Inflammatory macrophage treated with lipopolysaccharide for 4 hours (primary cell): Measurements from ENCODE around the gene ATP5IF1.

ENCODE experiments used
- DNase-seq: peaks from one replicate; pipeline ENCODE4 v3.0.0-alpha.2; 2020

The ATP5IF1 gene

GRCh38 chr1:28267633-28268032, 31.7 kb downstream of the ATP5IF1 start:
- DNase-seq = no peak

DNA sequence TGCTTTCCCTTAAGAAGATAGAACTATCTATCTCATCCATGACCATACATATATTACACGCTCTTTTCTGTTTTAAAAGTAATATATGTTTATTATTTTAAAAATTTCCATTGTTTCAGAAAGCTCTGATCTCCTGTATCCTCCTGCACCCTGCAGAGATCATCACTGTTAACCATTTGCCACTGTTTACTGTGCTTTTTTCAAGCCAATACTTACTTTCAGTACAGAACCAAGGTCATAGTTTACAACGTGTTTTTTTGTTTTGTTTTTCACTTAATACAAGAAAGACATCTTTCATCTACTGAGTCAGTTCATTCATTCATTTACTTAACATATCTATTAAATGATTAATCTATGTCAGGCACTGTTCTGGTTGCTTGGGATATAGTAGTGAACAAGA, 33.6 kb downstream of the ATP5IF1 start:
- DNase-seq = no peak

DNA sequence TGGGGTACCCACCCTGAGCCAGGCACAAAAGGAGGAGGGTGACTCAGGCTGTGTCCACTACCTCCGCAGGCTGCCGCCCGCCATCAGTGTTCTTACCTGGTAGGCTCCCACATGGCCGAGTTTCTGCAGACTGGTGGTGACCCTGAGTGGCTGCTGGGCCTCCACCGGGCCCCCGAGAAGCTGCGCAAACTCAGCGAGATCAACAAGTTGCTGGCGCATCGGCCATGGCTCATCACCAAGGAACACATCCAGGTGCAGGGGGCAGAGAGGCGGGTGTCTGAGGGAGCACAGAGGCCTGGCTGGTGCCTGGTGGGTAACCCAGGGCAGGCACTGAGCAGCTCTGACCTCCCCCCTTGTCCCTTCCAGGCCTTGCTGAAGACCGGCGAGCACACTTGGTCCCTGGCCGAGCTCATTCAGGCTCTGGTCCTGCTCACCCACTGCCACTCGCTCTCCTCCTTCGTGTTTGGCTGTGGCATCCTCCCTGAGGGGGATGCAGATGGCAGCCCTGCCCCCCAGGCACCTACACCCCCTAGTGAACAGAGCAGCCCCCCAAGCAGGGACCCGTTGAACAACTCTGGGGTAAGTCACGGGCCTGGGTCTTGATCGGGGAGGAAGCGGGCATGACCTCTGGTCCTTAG, 36.4 kb downstream of the ATP5IF1 start:
- no peak for DNase-seq

- DNase-seq = no peak
Observed at GRCh38 chr1:28273216-28273860, 37.4 kb downstream of the ATP5IF1 start.

DNA sequence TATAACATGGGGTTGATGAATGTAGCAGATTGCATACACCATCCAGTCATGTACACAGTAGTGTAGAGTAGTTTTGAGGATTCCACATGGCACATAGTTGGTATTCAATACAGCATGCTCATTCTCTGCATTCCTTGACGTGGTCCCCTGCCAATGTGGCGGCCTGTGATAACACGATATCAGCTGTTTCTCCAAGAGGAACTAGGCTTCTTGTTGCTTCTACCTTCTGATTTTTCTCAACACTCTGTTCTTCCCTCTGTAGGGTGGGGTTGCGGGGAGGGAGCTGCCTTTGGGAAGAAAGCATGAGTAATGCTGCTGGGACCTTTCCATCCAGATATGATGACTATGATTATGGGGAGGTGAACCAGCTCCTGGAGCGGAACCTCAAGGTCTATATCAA, 42.8 kb downstream of the ATP5IF1 start:
- DNase-seq = no peak

DNA sequence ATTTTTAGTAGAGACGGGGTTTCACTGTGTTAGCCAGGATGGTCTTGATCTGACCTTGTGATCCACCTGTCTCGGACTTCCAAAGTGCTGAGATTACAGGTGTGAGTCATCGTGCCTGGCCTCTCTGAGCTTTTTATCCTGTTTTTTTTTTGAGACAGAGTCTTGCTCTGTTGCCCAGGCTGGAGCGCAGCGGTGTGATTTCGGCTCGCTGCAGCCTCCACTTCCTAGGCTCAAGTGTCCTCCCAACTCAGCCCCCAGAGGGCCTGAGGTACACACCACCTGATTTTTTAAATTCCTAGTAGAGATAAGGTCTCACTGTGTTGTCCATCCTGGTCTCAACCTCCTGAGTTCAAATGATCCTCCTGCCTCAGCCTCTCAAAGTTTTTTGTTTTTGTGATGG, 43.8 kb downstream of the ATP5IF1 start:
- DNase-seq = no peak

- peak; percentile 30 for DNase-seq
Observed at GRCh38 chr1:28280501-28280900, 44.6 kb downstream of the ATP5IF1 start.

DNA sequence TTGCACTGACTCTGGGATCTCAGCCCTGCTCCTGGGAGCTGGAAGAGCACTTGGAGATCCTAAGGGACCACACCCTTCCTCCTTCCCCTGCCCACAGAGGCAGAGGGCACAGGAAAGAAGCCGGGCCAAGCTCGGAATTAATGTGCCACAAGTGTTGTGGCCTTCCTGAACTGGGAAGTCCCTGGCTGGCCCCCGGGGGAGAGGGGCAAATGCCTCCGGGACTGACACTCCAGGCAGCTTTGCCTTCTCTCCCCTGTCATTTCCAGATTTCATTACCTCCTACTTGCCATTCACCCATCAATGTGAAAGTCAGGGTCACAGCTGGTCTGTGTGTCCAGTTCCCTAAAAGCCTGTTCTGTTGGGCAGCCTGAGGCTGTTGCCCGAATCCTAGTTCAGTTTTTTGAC, 45.1 kb downstream of the ATP5IF1 start:
- DNase-seq = peak; percentile 66

DNA sequence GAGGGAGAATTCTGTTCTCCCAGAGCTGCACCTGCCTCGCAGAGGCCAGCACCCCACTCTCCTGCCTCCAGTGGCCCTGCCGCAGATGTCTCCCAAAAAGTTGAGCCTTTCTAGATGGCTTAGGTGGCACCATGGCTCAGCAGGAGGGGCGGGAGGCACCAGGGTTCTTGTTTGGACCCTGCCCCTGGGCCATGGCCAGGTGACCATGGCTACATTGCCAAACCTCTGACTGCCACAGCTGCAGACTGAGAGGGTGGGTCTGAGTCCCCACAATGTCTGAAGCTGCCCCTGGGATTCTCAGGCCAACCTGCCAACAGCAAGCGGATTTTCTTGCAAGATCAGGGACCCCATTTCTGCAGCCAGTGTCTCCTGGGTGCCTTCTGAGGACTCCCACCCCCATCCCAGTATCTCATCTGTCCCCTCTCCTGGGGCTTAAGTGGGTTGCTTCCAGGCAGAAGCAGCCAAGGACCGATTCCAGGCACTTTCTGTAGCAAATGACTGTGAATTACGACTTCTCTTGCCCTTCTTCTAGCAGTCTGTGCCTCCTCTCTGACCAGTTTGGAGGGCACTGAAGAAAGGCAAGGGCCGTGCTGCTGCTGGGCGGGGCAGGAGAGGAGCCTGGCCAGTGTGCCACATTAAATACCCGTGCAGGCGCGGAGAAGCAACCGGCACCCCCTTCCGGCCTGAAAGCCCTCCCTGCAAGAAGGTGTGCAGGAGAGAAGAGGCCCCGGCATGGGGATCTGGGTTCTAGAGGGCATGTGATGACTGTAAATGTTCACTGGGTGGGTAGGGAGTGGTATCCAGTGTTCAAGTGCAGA, 45.9 kb downstream of the ATP5IF1 start:
- no peak for DNase-seq

DNA sequence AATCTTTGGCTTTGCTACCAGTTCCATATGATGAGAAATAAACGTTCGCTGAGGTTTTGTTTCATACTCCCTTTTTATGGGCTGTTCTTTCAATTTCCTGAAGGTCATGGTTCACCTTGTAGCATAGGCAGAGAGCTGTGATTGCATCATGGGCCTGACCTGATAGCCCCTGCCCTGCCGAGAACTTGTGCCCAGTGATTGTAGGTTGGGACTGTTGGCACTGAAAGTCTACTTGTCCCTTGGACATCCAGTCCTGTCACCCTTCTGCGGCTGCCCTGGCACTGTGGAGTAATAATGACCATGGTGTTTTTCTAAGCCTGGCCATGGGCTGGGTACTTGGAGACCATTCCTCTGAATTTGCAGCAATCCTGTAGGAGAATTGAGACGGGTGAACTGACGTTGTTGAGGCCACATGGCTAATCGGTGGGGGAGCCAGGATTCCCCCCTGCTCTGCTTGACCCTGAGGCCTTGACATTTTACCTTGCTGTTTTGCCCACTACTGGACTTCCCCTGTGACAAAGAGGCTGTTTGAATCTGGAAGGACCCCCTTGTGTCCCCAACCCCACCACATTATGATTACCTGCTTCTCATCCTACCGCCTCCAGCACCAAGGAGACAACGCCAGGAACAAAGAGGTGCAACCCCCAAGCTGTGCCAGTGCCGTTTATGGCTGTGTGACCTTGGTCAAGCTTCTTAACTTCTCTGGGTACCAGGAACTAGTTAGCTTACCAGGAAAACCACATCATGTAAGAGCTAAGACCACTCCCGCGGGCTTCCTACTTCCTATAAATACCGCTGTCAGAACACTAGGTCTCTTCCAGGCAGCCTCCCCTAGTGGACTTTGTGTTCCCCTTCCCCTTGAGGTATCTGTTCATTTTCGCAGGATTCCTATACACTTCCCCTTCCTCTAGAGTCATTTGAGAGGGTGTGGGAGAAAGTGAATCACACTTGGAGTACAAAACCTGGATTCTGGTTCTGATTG, 46.8 kb downstream of the ATP5IF1 start:
- peak; percentile 66 for DNase-seq

GRCh38 chr1:28286111-28286510, 50.2 kb downstream of the ATP5IF1 start:
- DNase-seq = peak; percentile 36
